Neural cell (in vitro differentiated cells): Measurements from ENCODE around the gene KDELR1. TPM values are rescaled to one million over a fixed set of nuclear protein-coding genes. Genes with fewer than 3 reads are reported as not detected.

ENCODE experiments used
- H2AFZ ChIP-seq: fragments of 200-600, 300-800 bp; sonication (generic), shearing (Covaris generic); 2 replicates; pipeline ENCODE4 v1.6.0; 2014; ENCODE audit warnings: low read depth, mild to moderate bottlenecking, antibody characterized with exemption, low read length, moderate library complexity
- H3F3A ChIP-seq: fragments of 200-600 bp; shearing (Covaris generic); 2 replicates; pipeline ENCODE4 v1.6.1; 2016; ENCODE audit warnings: mild to moderate bottlenecking, moderate library complexity, mixed read lengths, antibody characterized with exemption, low read length; ENCODE audit not compliant: insufficient read depth, poor library complexity, severe bottlenecking
- H3K27ac ChIP-seq: fragments of 200-600, 300-800 bp; sonication (generic), shearing (Covaris generic); 2 replicates; pipeline ENCODE4 v1.5.1; 2014; ENCODE audit warnings: mild to moderate bottlenecking, low read length, moderate library complexity
- H3K27me3 ChIP-seq: fragments of 300-800, 200-600 bp; sonication (generic), shearing (Covaris generic); 2 replicates; pipeline ENCODE4 v1.6.0; 2014; ENCODE audit warnings: mild to moderate bottlenecking, low read depth, low read length, moderate library complexity; ENCODE audit not compliant: insufficient read depth
- H3K36me3 ChIP-seq: fragments of 300-800, 200-600 bp; sonication (generic), shearing (Covaris generic); 2 replicates; pipeline ENCODE4 v1.5.1; 2014; ENCODE audit warnings: mild to moderate bottlenecking, antibody characterized with exemption, low read length, moderate library complexity; ENCODE audit not compliant: insufficient read depth
- H3K4me2 ChIP-seq: fragments of 300-800, 200-600 bp; sonication (generic), shearing (Covaris generic); 2 replicates; pipeline ENCODE4 v1.6.0; 2014; ENCODE audit warnings: mild to moderate bottlenecking, low read length
- H3K4me3 ChIP-seq: fragments of 300-800, 200-600 bp; sonication (generic), shearing (Covaris generic); 2 replicates; pipeline ENCODE4 v1.5.1; 2014; ENCODE audit warnings: mild to moderate bottlenecking, low read length, moderate library complexity
- H3K79me2 ChIP-seq: fragments of 200-600 bp; shearing (Covaris generic); replicated peaks from 2 replicates; pipeline ENCODE4 v1.6.0; 2014; ENCODE audit warnings: mild to moderate bottlenecking, low read length, moderate library complexity; ENCODE audit not compliant: insufficient read depth
- H3K9ac ChIP-seq: fragments of 300-800, 200-600 bp; sonication (generic), shearing (Covaris generic); 2 replicates; pipeline ENCODE4 v1.6.1; 2016; ENCODE audit warnings: mild to moderate bottlenecking, low read length, mixed read lengths
- H3K9me2 ChIP-seq: fragments of 200-600 bp; shearing (Covaris generic); 2 replicates; pipeline ENCODE4 v1.6.1; 2016; ENCODE audit warnings: mild to moderate bottlenecking, low read length, mixed read lengths; ENCODE audit not compliant: insufficient read depth
- H3K9me3 ChIP-seq: fragments of 200-600, 300-800 bp; sonication (generic), shearing (Covaris generic); 2 replicates; pipeline ENCODE4 v1.6.1; 2016; ENCODE audit warnings: mild to moderate bottlenecking, mixed run types, low read length, moderate library complexity, mixed read lengths
- H4K20me1 ChIP-seq: fragments of 200-600 bp; shearing (Covaris generic); 2 replicates; pipeline ENCODE4 v1.6.1; 2016; ENCODE audit warnings: mild to moderate bottlenecking, mixed run types; ENCODE audit not compliant: insufficient read depth
- EP300 ChIP-seq: fragments of 450-650 bp; conservative IDR thresholded peaks from 2 replicates; pipeline ENCODE4 v1.6.1; 2014; ENCODE audit warnings: antibody characterized with exemption, mild to moderate bottlenecking, moderate library complexity; ENCODE audit not compliant: poor library complexity, severe bottlenecking
- EZH2 ChIP-seq: fragments of 200-600, 300-800 bp; shearing (Covaris generic), sonication (generic); IDR thresholded peaks from 2 replicates; pipeline ENCODE4 v1.6.1; 2014; ENCODE audit warnings: antibody characterized with exemption, low read length, borderline replicate concordance, mild to moderate bottlenecking; ENCODE audit not compliant: insufficient read depth, poor library complexity, severe bottlenecking
- MXI1 ChIP-seq: fragments of 450-650 bp; conservative IDR thresholded peaks from 2 replicates; pipeline ENCODE4 v1.6.1; 2014; ENCODE audit warnings: antibody characterized with exemption, mild to moderate bottlenecking; ENCODE audit not compliant: poor library complexity, severe bottlenecking
- POLR2AphosphoS5 ChIP-seq: IDR thresholded peaks from 2 replicates; pipeline ENCODE4 v1.6.1; 2012
- RAD21 ChIP-seq: fragments of 450-650 bp; conservative IDR thresholded peaks from 2 replicates; pipeline ENCODE4 v1.6.1; 2014; ENCODE audit warnings: antibody characterized with exemption, mild to moderate bottlenecking, moderate library complexity
- SMC3 ChIP-seq: fragments of 450-650 bp; conservative IDR thresholded peaks from 2 replicates; pipeline ENCODE4 v1.6.1; 2014; ENCODE audit warnings: antibody characterized with exemption, mild to moderate bottlenecking, moderate library complexity; ENCODE audit not compliant: poor library complexity
- TAF1 ChIP-seq: IDR thresholded peaks from 2 replicates; pipeline ENCODE4 v1.6.1; 2012; ENCODE audit warnings: low read depth
- polyA minus RNA-seq: library from RNA; depleted of rRNA, polyadenylated mRNA; stranded (reverse); fragments of >200 nt; gene quantifications from 2 replicates; pipeline ENCODE4 v1.2.3, GENCODE V29; 2014
- polyA plus RNA-seq: library from polyadenylated mRNA; depleted of rRNA; stranded (reverse); fragments of >200 nt; gene quantifications from 2 replicates; pipeline ENCODE4 v1.2.3, GENCODE V29; 2014
- TF ChIP-seq, protein P1 (sequence below): IDR thresholded peaks from 2 replicates; pipeline ENCODE4 v1.6.1; 2012; ENCODE audit warnings: borderline replicate concordance
- TF ChIP-seq, protein P2 (sequence below): fragments of 450-650 bp; IDR thresholded peaks from 2 replicates; pipeline ENCODE4 v1.5.1; 2014; ENCODE audit warnings: antibody characterized with exemption, mild to moderate bottlenecking, moderate library complexity; ENCODE audit not compliant: poor library complexity, severe bottlenecking

Gene KDELR1
- polyA plus RNA-seq = 42.3 and 46.9 TPM in 2 replicates
- 31.2 and 41.4 TPM in 2 replicates for polyA minus RNA-seq

- TF ChIP-seq EZH2 = no peak
- no peak for TF ChIP-seq EP300
- TF ChIP-seq RAD21 = no peak
- peak; percentile 87 for TF ChIP-seq TAF1
- TF ChIP-seq, protein P1, sequence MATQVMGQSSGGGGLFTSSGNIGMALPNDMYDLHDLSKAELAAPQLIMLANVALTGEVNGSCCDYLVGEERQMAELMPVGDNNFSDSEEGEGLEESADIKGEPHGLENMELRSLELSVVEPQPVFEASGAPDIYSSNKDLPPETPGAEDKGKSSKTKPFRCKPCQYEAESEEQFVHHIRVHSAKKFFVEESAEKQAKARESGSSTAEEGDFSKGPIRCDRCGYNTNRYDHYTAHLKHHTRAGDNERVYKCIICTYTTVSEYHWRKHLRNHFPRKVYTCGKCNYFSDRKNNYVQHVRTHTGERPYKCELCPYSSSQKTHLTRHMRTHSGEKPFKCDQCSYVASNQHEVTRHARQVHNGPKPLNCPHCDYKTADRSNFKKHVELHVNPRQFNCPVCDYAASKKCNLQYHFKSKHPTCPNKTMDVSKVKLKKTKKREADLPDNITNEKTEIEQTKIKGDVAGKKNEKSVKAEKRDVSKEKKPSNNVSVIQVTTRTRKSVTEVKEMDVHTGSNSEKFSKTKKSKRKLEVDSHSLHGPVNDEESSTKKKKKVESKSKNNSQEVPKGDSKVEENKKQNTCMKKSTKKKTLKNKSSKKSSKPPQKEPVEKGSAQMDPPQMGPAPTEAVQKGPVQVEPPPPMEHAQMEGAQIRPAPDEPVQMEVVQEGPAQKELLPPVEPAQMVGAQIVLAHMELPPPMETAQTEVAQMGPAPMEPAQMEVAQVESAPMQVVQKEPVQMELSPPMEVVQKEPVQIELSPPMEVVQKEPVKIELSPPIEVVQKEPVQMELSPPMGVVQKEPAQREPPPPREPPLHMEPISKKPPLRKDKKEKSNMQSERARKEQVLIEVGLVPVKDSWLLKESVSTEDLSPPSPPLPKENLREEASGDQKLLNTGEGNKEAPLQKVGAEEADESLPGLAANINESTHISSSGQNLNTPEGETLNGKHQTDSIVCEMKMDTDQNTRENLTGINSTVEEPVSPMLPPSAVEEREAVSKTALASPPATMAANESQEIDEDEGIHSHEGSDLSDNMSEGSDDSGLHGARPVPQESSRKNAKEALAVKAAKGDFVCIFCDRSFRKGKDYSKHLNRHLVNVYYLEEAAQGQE = peak; percentile 65
- TF ChIP-seq, protein P2, sequence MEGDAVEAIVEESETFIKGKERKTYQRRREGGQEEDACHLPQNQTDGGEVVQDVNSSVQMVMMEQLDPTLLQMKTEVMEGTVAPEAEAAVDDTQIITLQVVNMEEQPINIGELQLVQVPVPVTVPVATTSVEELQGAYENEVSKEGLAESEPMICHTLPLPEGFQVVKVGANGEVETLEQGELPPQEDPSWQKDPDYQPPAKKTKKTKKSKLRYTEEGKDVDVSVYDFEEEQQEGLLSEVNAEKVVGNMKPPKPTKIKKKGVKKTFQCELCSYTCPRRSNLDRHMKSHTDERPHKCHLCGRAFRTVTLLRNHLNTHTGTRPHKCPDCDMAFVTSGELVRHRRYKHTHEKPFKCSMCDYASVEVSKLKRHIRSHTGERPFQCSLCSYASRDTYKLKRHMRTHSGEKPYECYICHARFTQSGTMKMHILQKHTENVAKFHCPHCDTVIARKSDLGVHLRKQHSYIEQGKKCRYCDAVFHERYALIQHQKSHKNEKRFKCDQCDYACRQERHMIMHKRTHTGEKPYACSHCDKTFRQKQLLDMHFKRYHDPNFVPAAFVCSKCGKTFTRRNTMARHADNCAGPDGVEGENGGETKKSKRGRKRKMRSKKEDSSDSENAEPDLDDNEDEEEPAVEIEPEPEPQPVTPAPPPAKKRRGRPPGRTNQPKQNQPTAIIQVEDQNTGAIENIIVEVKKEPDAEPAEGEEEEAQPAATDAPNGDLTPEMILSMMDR = peak; percentile 96
- TF ChIP-seq POLR2AphosphoS5 = peak; percentile 89
- TF ChIP-seq MXI1 = peak; percentile 29
- peak; percentile 58 for TF ChIP-seq SMC3
- H4K20me1 ChIP-seq = no peaks in the 10 kb centered on the region
- H3K36me3 ChIP-seq = no peaks in the 10 kb centered on the region
- peak within 1 kb of the TSS; percentile 87 for H3K27ac ChIP-seq
- H3K4me2 ChIP-seq = peak within 1 kb of the TSS; percentile 94
- H3K9me3 ChIP-seq = no peaks in the 10 kb centered on the region
- H3K9ac ChIP-seq = peak within 1 kb of the TSS; percentile 94
- H3K79me2 ChIP-seq = peaks cover 21% of the 10 kb centered on the region
- peak within 1 kb of the TSS; percentile 87 for H2AFZ ChIP-seq
- H3K27me3 ChIP-seq = peaks cover 5% of the 10 kb centered on the region
- H3K4me3 ChIP-seq = peak within 1 kb of the TSS; percentile 94
- H3F3A ChIP-seq = no peaks in the 10 kb centered on the region
- H3K9me2 ChIP-seq = no peaks in the 10 kb centered on the region
These were observed at the start of gene KDELR1 for GRCh38 chr19:48391100-48392005. Gene KDELR1 (minus strand): TSS chr19:48391551. CDS start chr19:48391358, 193 bp downstream.

DNA sequence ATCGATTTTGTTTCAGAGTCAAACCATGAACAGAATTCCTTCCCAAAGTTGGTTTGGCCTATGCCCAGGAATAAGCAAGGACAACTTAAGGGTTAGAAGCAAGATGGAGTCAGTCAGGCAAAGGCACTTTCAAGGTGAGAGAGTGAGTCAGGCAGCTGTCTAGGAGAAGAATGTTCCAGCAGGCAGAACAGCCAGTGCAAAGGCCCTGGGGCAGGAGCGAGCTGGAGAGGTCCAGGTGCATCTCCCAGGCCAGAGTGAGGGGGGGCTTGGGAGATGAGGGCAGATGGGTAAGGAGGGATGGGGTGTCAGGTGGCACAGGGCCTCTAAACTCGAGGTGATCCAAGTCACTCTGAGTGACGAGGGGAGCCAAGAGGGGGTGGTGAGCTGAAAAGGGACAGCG, 45.2 kb upstream of the KDELR1 start:
- Histone ChIP-seq H3K36me3 (no peaks in the 10 kb centered on the region), H4K20me1 (no peaks in the 10 kb centered on the region), H3K9me2 (no peaks in the 10 kb centered on the region), H3K4me3 (no peak overlapping the region), H3K4me2 (no peak overlapping the region), H3K27me3 (no peaks in the 10 kb centered on the region), H3K9ac (no peak overlapping the region), H3K9me3 (no peaks in the 10 kb centered on the region), H2AFZ (no peak overlapping the region), H3K27ac (no peak overlapping the region), H3K79me2 (no peaks in the 10 kb centered on the region), H3F3A (no peaks in the 10 kb centered on the region)
- no peak for TF ChIP-seq RAD21
